Stomach (tissue), 9 donors: ENCODE results near the gene ARL15. TPM values are rescaled to one million over a fixed set of nuclear protein-coding genes. Genes with fewer than 3 reads are reported as not detected.
"Not testable (repeated sequence)": the region's sequence is repeated elsewhere in the genome, so short reads cannot be mapped to it uniquely, and the experiment has no call there.

Experiments used
- DNase-seq, 2 donors: peaks; one replicate each; pipeline versions ENCODE4 v3.0.0 to v3.0.0-alpha.2; 2013 to 2019
- H3K27ac ChIP-seq, 5 donors: fragments of 200-600 bp in 4 of 5; sonication (generic) in 4 of 5; one replicate each; pipeline ENCODE4 v1.5.1; 2013 to 2019; ENCODE audit warnings: mild to moderate bottlenecking in 1 of 5, moderate library complexity in 1 of 5
- H3K27me3 ChIP-seq, 3 donors: fragments of 200-600 bp; sonication (generic); one replicate each; pipeline ENCODE4 v1.5.1; 2017 to 2019; ENCODE audit warnings: mixed run types in 1 of 3
- H3K36me3 ChIP-seq, 4 donors: fragments of 200-600 bp; sonication (generic); 1 replicate in 3 of 4; 2 replicates in 1 of 4; pipeline ENCODE4 v1.5.1; 2016 to 2019
- H3K4me1 ChIP-seq, 4 donors: fragments of 200-600 bp; sonication (generic); one replicate each; pipeline ENCODE4 v1.5.1; 2016 to 2019
- H3K4me3 ChIP-seq, 4 donors: fragments of 200-600 bp; sonication (generic) in 3 of 4; one replicate each; pipeline ENCODE4 v1.5.1; 2016 to 2019; ENCODE audit warnings: mild to moderate bottlenecking in 1 of 4
- H3K9me3 ChIP-seq, 4 donors: fragments of 200-600 bp; sonication (generic); one replicate each; pipeline ENCODE4 v1.5.1; 2016 to 2019
- CTCF ChIP-seq, 7 experiments: fragments of 450-650 bp in 4 of 7; fragments of 200-600 bp in 3 of 7; sonication (generic) in 3 of 7; IDR thresholded peaks; one replicate each; pipeline ENCODE4 v1.5.1; 2016 to 2019; ENCODE audit warnings: antibody characterized with exemption in 7 of 7, control low read depth in 2 of 7, mild to moderate bottlenecking in 1 of 7
- EP300 ChIP-seq: sonication (generic); formaldehyde crosslinking; IDR thresholded peaks from one replicate; pipeline ENCODE4 v1.6.1; 2017; ENCODE audit warnings: antibody characterized with exemption
- POLR2A ChIP-seq, 4 donors: fragments of 450-650 bp; IDR thresholded peaks; one replicate each; pipeline ENCODE4 v1.6.1; 2016; ENCODE audit warnings: antibody characterized with exemption in 4 of 4, control low read depth in 2 of 4, mild to moderate bottlenecking in 1 of 4, moderate library complexity in 1 of 4
- POLR2AphosphoS5 ChIP-seq, 3 donors: sonication (generic); formaldehyde crosslinking; IDR thresholded peaks; one replicate each; pipeline ENCODE4 v1.6.1; 2016; ENCODE audit warnings: antibody characterized with exemption in 3 of 3
- whole genome bisulfite sequencing, 5 donors: extraction: QIAGEN DNeasy Blood & Tissue Kit in 3 of 5; methylation state at CpG; one replicate each; pipeline versions ENCODE4 v1.1.5 to v1.1.7; 2013 to 2018; 5-methylcytosine and 5-hydroxymethylcytosine counted together
- intact Hi-C: fragments of 100-400 bp; cut with DNase I; formaldehyde crosslinking; loops from one replicate; pipeline ENCODE4 v1.15.1; 2023; ENCODE audit warnings: low total_unique reads
- polyA plus RNA-seq, 3 donors: library from polyadenylated mRNA; stranded (reverse); fragments of 200-250 nt; gene quantifications; one replicate each; pipeline ENCODE4 v1.2.3, GENCODE V29; 2013
- total RNA-seq, 5 donors: library from RNA; depleted of rRNA; stranded (reverse); fragments of >200 nt; gene quantifications; one replicate each; pipeline versions ENCODE4 v1.1.0 to v1.2.3, GENCODE V29; 2014 to 2016
- donor health status: healthy with polysubstance abuse.
- donor health status: Bipolar disorder and iron deficiency.
- donor health status: healthy.

The ARL15 gene
- total and polyA plus RNA-seq, 8 donors: 1.7 to 72.7 (median 12.6) TPM

GRCh38 chr5:54045077-54045792 lies 265.1 kb downstream of the ARL15 start:
- TF ChIP-seq CTCF (IDR thresholded peaks at IDR 0.05) (no peak), POLR2A (IDR thresholded peaks at IDR 0.05) (no peak), EP300 (no peak), POLR2AphosphoS5 (IDR thresholded peaks at IDR 0.05) (peak in 2 of 3 donors; percentile 12 to 51)
- WGBS, 5 donors: 37 to 57% (median 49%) methylated on average over 4 of the region's 4 CpGs
- H3K27ac ChIP-seq: peak overlapping the region; percentile 56 to 78 (median 73)
- intact Hi-C loops: no loop called here
- no peaks in the 10 kb centered on the region for H3K27me3 ChIP-seq
- H3K9me3 ChIP-seq: no peaks in the 10 kb centered on the region
- H3K4me1 ChIP-seq: peaks cover 0 to 39% (median 15%) of the 10 kb centered on the region in 4 donors
- no peak overlapping the region for H3K4me3 ChIP-seq
- peak; percentile 52 to 74 for DNase-seq
- no peaks in the 10 kb centered on the region for H3K36me3 ChIP-seq

GRCh38 chr5:54044276-54044675 lies 266.1 kb downstream of the ARL15 start:
- intact Hi-C loops, H3K9me3 ChIP-seq, H3K36me3 ChIP-seq, H3K27me3 ChIP-seq, H3K4me3 ChIP-seq, DNase-seq: not testable (repeated sequence)
- peaks cover 0 to 32% (median 15%) of the 10 kb centered on the region in 4 donors for H3K4me1 ChIP-seq
- peak overlapping the region in 3 of 5 donors; percentile 36 to 78 (median 71) for H3K27ac ChIP-seq
- WGBS, 5 donors: 93 to 96% (median 94%) methylated on average over 10 of the region's 10 CpGs

GRCh38 chr5:54040804-54041203 lies 269.6 kb downstream of the ARL15 start:
- no peak for TF ChIP-seq EP300
- no peak for TF ChIP-seq CTCF (IDR thresholded peaks at IDR 0.05)
- TF ChIP-seq POLR2AphosphoS5 (IDR thresholded peaks at IDR 0.05): no peak
- TF ChIP-seq POLR2A (IDR thresholded peaks at IDR 0.05): no peak
- Histone ChIP-seq H3K36me3 (no peaks in the 10 kb centered on the region), H3K27me3 (no peaks in the 10 kb centered on the region), H3K27ac (no peak overlapping the region), H3K9me3 (no peaks in the 10 kb centered on the region), H3K4me1 (peaks cover 0 to 27% (median 11%) of the 10 kb centered on the region in 4 donors), H3K4me3 (no peak overlapping the region)
- intact Hi-C loops: no loop called here
- DNase-seq: peak in 1 of 2 donors; percentile 35
- 48 to 74% (median 63%) methylated on average over 1 of the region's 1 CpG for WGBS, 5 donors

GRCh38 chr5:54040018-54040417 lies 270.4 kb downstream of the ARL15 start:
- TF ChIP-seq POLR2A (IDR thresholded peaks at IDR 0.05) (no peak), CTCF (IDR thresholded peaks at IDR 0.05) (no peak)
- intact Hi-C loops: no loop called here
- DNase-seq: no peak
- no peaks in the 10 kb centered on the region for H3K36me3 ChIP-seq
- H3K27ac ChIP-seq: peak overlapping the region in 1 of 5 donors; percentile 10
- no peaks in the 10 kb centered on the region for H3K9me3 ChIP-seq
- 34 to 69% (median 49%) methylated on average over 1 of the region's 1 CpG for whole genome bisulfite sequencing, 5 donors
- H3K4me3 ChIP-seq: no peak overlapping the region
- H3K27me3 ChIP-seq: no peaks in the 10 kb centered on the region
- peaks cover 0 to 19% (median 8%) of the 10 kb centered on the region in 4 donors for H3K4me1 ChIP-seq

- H3K27ac ChIP-seq: no peak overlapping the region
- WGBS, 5 donors: 67 to 84% (median 77%) methylated on average over 1 of the region's 1 CpG
- intact Hi-C loops: no loop called here
Observed at GRCh38 chr5:54037205-54037604, 273.2 kb downstream of the ARL15 start.

More at GRCh38 chr5:54037205-54037604, 273.2 kb downstream of the ARL15 start:
- peaks cover 0 to 11% (median 5%) of the 10 kb centered on the region in 4 donors for H3K4me1 ChIP-seq
- no peaks in the 10 kb centered on the region for H3K9me3 ChIP-seq
- DNase-seq: no peak
- TF ChIP-seq CTCF (IDR thresholded peaks at IDR 0.05) (no peak), POLR2A (IDR thresholded peaks at IDR 0.05) (no peak), EP300 (no peak), POLR2AphosphoS5 (IDR thresholded peaks at IDR 0.05) (no peak)
- no peak overlapping the region for H3K4me3 ChIP-seq
- no peaks in the 10 kb centered on the region for H3K27me3 ChIP-seq
- no peaks in the 10 kb centered on the region for H3K36me3 ChIP-seq
